ENCODE data around the gene RASSF3.
A peak's percentile ranks its signal among the peaks of the same experiment; 100 is the strongest.
"Not testable (repeated sequence)": the region's sequence is repeated elsewhere in the genome, so short reads cannot be mapped to it uniquely, and the experiment has no call there.

Gene RASSF3, protein sequence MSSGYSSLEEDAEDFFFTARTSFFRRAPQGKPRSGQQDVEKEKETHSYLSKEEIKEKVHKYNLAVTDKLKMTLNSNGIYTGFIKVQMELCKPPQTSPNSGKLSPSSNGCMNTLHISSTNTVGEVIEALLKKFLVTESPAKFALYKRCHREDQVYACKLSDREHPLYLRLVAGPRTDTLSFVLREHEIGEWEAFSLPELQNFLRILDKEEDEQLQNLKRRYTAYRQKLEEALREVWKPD

DNA sequence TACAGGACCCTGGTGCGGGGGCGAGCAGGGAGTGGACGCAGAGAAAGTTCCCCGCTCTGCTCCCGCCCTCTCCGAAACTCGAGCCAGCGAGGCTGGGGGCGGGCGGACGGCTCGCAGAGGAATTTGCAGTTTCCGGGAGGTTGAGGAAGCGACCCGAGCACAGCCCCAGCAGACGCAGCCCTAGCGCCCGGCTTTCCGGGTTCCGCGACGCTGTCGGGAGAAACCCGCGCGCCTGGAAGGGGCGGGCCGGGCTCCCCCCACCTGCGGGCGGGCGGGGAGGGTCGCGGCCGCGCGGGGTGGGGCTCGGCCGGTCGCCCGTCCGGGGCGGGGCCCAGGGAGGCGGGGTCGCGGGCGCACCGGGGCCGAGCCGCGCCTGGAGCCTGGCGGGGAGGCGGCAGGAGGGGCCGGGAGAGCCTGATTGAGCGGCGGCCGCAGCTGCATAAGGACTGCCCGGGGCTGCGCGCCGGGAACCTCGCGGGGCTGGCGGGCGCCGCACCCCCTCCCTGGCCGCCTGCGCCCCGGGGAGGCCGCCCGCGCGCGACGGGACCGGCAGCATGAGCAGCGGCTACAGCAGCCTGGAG is at the start of gene RASSF3:
Gene RASSF3 (plus strand): TSS at position 417 of the 581 bp plus-strand sequence. CDS start 138 bp downstream, at position 555.
- DNase-seq (ENCODE audit: low read depth, low spot score) = peak; percentile 37

DNA sequence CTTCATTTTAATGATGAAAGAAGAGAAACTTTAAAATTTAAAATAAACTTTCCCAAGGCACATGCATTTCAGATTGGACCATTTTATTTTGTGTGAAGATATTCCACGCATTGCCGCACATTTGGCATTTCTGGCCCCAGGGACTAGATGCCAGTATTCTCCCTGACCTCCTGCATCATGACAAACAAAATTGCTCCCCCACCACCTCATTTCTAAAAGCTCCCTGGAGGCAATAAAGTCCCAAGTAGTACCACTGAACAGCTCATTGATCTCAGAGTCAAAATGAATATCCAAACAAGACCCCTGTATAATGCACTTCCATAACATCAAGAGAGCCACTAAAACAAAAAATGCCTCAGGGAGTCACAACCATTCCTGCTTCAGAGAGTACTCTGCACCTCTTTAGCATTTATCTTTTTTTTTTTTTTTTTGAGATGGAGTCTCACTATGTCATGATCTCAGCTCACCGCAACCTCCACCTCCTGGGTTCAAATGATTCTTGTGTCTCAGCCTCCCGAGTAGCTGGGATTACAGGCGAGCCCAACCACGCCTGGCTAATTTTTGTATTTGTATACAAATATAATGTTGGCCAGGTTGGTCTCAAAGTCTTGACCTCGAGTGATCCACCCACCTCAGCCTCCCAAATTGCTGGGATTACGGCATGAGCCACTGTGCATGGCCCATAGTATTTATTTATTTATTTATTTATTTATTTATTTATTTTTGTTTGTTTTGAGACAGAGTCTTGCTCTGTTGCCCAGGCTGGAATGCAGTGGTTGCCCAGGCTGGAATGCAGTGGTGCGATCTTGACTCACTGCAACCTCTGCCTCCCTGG is 48.8 kb upstream of the RASSF3 start:
- DNase-seq (ENCODE audit: low read depth, low spot score) = no peak

DNA sequence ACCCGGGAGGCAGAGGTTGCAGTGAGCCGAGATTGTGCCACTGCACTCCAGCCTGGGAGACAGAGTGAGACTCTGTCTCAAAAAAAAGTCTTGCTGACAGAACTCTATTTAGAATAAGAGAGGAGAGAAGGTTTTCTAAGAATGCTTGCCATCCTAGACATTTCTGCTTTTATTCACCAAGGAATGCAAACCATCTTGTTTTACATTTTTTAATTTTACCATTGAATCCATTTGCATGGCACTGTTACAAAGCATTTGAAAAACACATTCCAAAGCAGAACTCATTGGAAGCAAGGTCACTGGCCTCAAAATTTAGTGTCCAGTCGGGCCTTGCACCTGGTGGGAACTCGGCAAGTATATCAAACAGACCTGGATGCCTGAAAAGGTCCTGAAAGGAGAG is 44.2 kb upstream of the RASSF3 start:
- DNase-seq (ENCODE audit: low read depth, low spot score) = no peak

DNA sequence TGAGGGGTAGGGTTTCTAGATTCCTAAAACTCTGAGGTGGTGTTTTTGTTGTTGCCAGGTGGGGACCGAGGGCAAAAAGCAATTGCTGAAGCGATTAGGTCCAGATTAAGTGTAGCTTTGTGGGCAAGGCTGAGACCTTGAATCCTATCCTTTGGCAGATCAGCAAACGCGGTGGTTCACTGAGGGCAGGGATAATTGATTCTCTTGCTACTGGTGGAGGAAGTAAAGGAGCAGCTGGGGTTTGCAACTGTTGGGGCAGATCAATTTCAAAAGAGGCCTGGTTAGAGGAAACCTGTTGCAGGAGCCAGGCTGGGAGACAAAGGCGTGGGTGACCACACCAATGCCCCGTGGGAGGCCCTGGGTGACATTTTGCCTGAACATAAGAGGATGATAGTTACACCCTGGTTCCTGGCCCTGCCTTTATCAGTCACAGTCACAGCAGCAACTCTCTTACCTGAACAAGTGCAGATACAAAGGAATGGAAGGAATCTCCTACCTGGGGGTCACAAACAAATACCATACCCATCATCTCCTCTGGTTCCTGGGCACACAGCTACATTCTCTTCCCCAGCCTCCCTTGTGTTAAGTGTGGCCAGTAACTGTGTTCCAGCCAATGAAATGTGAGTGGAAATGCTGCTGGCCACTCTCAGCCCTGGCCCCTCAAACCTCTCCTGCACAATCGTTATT is 43.3 kb upstream of the RASSF3 start:
- no peak for DNase-seq (ENCODE audit: low read depth, low spot score)

DNA sequence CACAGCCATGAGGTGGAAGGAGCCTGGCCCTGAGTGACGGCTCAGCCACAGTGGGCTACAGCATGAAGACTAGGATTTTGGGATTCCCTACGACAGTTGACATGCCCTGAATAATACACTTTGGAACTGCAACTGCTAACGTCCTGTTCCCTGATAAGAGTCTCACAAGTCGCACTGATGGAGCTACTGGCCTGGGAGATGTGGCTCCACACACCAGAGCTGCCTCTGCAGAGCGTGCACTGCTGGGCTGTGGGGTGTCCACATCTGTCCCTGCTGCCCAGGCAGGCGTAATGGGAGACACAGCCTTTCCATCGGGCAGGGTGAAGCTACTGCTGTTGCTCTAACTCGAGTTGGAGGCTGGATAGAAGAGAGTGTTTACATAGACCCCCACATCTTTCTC is 42.7 kb upstream of the RASSF3 start:
- DNase-seq (ENCODE audit: low read depth, low spot score) = no peak

DNA sequence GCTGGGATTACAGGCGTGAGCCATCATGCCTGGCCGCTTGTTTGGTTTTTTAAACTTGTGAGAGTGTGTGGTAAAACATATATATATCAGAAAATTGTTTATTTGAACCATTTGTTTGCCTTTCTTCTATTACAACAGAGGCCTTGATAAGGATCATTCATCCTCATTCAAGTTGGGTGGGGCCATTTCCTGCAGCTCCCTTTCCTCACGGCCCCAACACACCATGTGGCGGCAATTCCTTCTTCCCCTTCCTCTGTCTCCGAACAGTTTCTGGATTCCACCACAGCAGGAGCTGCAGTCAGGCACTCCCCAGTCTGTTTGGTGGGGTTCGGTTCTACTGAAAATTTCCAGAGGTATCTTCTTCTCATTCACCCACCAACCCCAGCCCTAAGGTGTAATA is 42.0 kb upstream of the RASSF3 start:
- DNase-seq (ENCODE audit: low read depth, low spot score) = no peak

DNA sequence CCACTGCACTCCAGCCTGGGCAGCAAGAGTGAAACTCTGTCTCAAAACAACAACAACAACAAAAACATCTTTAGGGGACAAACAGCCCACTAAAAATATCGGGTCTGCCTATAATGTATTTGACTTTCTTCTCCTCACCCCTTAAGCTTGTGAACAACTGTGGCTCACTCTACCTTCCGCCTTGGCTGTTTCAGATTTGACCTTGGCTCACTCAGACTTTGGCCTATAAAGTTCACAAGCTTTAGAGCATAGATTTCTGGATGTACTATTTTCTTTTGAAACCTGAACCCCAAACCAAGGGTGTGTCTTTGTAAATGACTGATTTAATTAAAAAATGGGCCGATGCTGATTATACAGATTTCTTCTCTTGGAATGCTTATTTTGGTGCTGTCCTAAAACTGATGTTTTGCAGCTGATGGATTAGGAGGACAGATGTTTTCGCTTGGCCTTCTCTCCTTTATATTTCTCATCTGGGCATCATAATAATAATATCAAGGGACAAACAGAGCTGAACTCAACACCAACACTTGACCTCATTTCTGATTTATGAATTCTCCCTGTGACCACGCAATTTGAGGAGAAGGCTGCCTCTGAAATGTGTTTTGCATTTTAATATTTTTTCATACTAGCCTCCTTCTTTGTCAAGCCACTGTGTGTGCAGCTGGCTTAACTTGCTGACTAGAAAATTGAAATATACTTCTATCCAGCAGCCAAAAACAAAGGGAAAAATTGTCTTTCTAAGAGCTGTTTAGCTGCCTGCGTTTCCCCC is 40.2 kb upstream of the RASSF3 start:
- no peak for DNase-seq (ENCODE audit: low read depth, low spot score)

DNA sequence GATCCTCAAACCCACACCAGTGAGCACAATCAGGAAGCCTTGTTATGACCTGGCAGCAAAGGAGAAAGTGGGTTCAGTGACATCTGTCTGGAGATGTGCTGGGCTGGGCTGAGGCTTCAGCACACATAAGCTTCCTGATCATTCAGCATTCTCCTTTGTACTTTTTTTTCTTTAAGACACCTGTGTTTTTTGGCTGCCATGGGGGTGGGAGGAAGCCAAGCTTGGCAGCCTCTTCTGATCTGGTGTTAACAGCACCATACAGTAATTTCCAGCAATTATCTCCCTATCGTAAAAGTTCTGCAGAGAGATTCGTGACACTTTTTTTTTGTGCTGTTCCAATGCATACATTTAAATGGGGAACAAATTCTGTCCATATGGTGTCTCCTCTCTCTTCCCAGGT is 38.9 kb upstream of the RASSF3 start:
- DNase-seq (ENCODE audit: low read depth, low spot score) = no peak

DNA sequence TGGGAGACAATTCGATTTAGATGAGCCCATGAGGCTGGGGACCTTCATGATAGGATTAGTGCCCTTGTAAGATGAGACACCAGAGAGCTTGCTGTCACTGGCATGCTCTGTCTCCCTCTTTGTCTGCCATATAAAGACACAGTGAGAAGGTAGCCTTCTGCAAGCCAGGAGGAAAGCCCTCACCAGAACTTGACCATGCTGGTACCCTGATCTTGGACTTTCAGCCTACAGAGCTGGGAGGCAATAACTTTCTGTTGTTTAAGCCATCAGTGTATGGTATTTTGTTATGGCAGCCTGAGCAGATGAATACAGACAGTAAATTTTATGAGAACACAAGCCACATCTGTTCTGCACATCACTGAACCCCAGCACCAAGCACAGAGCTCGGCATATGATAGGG is 38.1 kb upstream of the RASSF3 start:
- no peak for DNase-seq (ENCODE audit: low read depth, low spot score)

DNA sequence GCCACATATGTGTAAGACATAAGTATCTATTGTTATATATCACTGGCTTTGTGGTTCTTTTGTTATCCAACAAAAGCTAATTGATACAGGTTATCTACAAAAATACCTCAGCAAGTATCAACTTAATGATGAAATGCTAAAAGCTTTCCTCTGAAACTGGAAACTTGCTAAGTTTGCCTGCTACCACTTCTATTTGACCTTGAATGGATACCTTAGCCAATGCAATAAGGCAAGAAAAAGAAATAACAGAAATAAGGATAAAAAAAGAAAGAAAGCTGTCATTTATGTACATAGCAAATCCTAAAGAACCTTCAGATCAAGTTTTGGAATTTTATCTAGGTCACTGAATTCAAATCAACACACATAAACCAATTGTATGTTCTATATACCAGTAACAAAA is 35.5 kb upstream of the RASSF3 start:
- no peak for DNase-seq (ENCODE audit: low read depth, low spot score)

DNA sequence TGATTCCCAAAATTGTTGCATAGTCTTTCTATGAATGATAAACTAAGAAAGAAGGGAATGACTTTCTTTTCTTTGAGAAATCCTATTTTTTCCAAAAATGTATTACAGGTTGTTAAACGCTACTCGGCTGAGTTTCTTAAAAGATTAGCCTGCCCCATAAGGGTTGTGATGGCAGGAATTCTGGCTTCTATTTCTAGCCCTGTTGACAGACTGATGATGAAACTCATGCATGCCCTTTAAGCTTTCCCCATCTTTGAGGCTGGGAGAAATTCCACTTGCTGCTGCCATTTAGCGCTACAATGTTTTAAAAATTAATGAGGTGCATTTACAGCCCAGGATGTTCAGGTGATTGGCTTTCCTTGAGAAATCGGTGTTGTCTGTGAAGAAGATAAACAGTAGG is 33.2 kb upstream of the RASSF3 start:
- no peak for DNase-seq (ENCODE audit: low read depth, low spot score)

DNA sequence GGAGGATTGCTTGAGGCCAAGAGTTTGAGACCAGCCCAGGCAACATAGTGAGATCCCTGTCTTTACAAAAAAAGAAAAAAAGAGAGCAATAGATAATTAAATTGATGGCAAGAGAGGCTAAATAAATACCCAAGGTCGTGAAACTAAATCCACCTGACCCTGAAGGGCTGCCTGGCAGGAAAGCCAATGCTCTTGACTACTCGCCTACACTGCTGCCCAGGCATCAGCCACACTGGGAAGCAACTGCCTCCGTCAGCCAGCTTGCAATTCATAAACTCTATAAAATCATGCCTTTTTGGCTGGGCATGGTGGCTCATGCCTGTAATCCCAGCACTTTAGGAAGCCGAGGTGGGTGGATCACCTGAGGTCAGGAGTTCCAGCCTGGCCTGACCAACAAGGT is 31.7 kb upstream of the RASSF3 start:
- DNase-seq (ENCODE audit: low read depth, low spot score) = no peak

DNA sequence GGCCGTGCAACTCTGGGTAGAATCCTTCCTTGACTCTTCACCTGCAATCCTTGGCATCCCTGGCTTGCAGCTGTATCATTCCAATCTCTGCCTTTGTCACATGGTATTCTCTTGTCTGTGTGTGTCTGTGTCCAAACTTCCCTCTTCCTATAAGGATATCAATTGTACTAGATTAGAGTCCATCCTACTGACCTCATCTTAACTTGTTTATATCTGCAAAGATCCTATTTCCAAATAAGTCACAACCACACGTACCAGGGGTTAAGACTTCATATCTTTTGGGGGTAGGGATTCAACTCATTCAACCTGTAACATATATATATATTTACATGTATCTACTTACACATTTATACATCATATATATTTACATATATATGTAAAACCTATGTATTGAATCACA is 29.6 kb upstream of the RASSF3 start:
- no peak for DNase-seq (ENCODE audit: low read depth, low spot score)

DNA sequence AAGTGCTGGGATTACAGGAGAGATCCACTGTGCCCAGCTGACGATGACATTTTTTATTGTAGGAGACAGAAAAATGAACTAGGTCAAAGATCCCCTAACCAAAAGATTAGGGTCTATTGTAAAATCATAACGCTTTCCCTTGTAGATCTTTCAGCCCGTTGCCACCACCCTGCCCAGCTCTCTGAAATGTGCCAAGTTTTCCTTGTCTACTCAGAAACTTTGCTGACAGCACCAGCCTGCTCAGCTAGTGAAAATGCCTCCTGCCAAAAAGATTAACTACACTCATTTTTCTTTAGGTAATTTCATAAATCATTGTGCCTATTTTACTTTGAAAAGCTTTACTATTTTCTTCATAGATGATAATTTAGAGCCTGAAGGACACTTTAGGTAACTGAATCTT is 28.2 kb upstream of the RASSF3 start:
- DNase-seq (ENCODE audit: low read depth, low spot score) = no peak

DNA sequence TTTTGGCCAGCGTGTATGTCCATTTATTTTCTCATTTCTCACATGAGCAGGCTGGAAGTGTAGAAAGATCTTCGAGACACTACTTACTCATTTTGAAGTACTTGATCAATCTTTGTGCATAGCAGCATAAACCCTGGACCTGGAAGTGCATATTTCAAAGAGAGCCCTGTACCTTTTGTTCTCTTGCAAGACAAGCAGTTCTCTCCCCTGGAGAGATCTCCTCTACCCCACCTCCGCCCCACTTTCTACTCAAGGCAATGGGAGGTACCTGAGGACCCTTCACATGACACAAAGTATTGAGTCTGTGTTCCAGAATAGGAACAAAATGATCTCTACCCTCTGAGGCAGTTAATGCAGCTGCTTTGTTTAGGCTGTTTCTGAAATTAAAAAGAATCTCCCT is 27.4 kb upstream of the RASSF3 start:
- DNase-seq (ENCODE audit: low read depth, low spot score) = no peak

DNA sequence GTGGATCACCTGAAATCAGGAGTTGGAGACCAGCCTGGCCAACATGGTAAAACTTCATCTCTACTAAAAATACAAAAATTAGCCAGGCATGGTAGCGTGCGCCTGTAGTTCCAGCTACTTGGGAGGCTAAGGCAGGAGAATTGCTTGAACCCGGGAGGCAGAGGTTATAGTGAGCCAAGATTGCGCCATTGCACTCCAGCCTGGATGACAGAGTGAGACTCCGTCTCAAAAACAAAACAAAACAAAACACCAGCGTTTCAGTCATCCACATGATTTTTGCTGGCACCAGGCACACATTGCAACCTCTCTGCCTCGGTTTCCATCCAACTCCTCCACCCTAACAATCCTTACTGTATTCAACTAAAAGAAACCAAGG is 26.9 kb upstream of the RASSF3 start:
- not testable (repeated sequence) for DNase-seq (ENCODE audit: low read depth, low spot score)

DNA sequence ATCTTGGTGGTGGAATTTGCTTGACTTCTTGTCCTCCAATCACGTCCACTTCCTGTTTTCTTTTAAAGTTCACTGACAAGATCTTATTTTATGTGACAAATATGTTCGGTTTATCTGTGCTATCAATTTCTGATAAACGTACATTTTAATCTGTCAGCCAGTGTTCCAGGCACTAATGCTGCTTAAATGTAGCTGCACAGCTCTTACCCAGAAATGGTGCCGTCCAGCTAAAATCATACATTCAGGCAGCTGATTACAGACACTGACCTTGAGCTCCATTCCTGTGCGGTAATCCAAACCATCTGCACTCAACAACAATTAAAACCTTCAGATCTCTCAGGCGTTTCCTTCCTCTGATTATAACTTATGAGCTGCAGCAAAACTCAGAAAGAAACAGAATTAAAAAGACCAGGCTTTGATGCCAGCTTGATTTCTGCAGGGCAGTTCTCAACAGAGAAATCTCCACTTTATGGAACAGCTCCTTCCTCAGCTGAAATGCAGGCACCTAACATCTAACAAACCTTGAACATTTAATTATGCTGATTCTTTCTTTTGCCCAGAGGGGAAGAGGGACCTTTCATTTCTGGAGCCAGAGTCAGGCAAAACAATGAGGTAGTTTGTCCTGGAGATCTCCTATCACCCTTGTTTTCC is 26.4 kb upstream of the RASSF3 start:
- DNase-seq (ENCODE audit: low read depth, low spot score) = no peak

DNA sequence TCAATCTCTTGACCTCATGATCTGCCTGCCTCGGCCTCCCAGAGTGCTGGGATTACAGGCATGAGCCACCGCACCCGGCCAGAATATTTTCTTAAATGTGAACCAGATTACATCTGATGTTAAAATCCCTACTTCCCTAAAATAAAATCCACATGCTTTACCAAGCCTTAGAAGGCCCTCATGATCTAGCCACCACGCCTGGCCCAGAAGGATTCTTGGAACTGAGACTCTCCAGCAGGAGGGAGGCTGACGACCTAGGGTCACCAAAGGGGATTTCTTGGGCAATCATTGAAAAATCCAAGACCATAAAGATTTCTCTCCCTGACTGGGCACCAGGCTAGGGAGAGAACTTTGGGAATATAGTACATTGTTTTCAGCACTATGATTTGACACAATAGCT is 25.2 kb upstream of the RASSF3 start:
- no peak for DNase-seq (ENCODE audit: low read depth, low spot score)

DNA sequence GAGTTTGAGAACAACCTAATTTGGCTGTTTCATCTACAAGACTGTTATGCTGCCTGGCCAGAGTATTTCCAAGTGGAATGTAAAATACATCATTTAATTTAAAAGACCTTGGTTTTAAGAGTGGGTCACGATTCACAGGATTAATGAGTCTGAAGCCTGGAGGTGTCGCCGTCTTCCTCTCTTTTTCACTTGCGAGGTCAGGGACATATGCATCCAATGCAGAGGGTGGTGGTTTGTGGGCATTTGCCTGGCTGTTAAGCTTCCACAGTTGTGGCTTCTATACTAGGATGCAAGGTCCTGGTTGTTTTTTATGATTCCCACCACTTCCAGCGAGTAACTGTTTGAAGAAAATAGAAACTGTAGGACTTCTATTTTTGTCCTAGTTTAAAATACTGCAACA is 22.8 kb upstream of the RASSF3 start:
- no peak for DNase-seq (ENCODE audit: low read depth, low spot score)

DNA sequence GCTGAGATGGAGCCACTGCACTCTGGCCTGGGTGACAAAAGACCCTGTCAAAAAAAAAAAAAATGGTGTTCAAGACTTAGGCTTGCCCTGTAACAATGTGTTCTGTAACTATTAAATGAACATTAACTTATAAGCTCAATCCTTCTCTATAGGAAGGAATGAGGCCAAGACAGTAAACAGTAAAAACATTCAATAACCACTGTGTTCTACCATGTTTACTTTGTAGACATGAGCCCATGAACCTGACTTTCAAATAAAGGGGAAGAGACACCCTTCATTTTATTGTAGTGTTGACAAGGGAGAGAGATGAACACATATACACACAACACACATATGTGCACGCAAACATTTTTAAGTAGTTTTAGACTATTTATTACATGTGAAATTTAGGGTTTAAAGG is 20.1 kb upstream of the RASSF3 start:
- no peak for DNase-seq (ENCODE audit: low read depth, low spot score)

All from activated CD4-positive, CD25-positive, alpha-beta regulatory T cell treated with anti-CD3 and anti-CD28 coated beads, Interleukin-2, amount 50 U/mL, for 16 hours (primary cell).